GM12892 (cell line): ENCODE data around the gene S100G.

Experiments
- POLR2A ChIP-seq: IDR thresholded peaks from 2 replicates; pipeline ENCODE4 v1.6.1; 2011; ENCODE audit warnings: low read depth, low read length, control low read depth
- POLR2AphosphoS5 ChIP-seq: IDR thresholded peaks from 2 replicates; pipeline ENCODE4 v1.6.1; 2011; ENCODE audit warnings: low read depth, low read length, control low read depth
- TAF1 ChIP-seq: IDR thresholded peaks from 2 replicates; pipeline ENCODE4 v1.6.1; 2011; ENCODE audit warnings: low read depth, mild to moderate bottlenecking, control low read depth, low read length, borderline replicate concordance

DNA sequence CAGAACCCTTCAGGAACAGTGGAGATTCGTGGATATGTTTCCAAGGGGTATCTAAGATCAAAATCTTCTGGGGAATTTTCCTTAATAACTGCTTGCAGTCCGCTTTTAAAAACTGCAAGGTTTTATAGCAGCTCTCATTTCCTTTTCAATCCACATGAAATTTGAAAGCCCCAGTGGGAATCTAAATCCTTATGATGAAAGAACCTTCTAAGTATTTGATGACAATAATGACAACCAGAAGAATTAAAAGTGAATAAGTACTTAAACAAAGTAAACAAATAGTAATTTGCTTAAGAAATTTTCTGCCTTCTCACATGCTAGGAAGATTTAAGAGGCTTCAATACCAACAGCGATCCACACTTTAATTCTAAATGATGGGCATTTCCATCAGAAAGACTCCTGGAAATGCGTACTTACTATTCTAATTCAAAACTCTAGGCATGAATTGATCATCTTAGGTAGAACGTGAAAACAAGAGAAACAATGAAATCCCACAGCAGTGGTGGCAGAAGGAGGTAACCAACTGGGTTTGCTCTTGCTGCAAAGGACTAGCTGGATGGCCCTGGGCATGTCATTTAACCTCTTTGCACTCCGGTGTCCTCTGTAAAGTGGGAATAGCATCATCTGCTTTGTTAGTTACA, 37.6 kb upstream of the S100G start:
- TF ChIP-seq POLR2A (no peak), POLR2AphosphoS5 (no peak), TAF1 (no peak)
